ENCODE data around the gene OTOP3.

- TF ChIP-seq CTCF (IDR thresholded peaks at IDR 0.05; ENCODE audit: low read depth, low read length): no peak
- TF ChIP-seq EZH2phosphoT487 (IDR thresholded peaks at IDR 0.05; ENCODE audit: low read depth): no peak
These were observed 37.3 kb downstream of the OTOP3 start for GRCh38 chr17:74972973-74973328.

Measured in OCI-LY3 (cell line).